Endodermal cell (in vitro differentiated cells): ENCODE results near the gene LIMS1. TPM values are rescaled to one million over a fixed set of nuclear protein-coding genes. Genes with fewer than 3 reads are reported as not detected.
"Not testable (repeated sequence)": the region's sequence is repeated elsewhere in the genome, so short reads cannot be mapped to it uniquely, and the experiment has no call there.

Experiments used
- DNase-seq: peaks from one replicate; pipeline ENCODE4 v3.0.0-alpha.2; 2017
- H3K27ac ChIP-seq: 2 replicates; pipeline ENCODE4 v1.5.1; 2013; ENCODE audit warnings: mild to moderate bottlenecking, low read depth, low read length, moderate library complexity
- H3K27me3 ChIP-seq: 2 replicates; pipeline ENCODE4 v1.6.1; 2013; ENCODE audit warnings: mild to moderate bottlenecking, low read length, moderate library complexity; ENCODE audit not compliant: insufficient read depth, control insufficient read depth, poor library complexity, severe bottlenecking
- H3K36me3 ChIP-seq: 2 replicates; pipeline ENCODE4 v1.7.0; 2013; ENCODE audit warnings: mild to moderate bottlenecking, low read length, moderate library complexity; ENCODE audit not compliant: control insufficient read depth, insufficient read depth
- H3K4me1 ChIP-seq: one replicate; pipeline ENCODE4 v1.7.0; 2013; ENCODE audit warnings: low read length; ENCODE audit not compliant: control insufficient read depth, insufficient read depth
- H3K4me3 ChIP-seq: 2 replicates; pipeline ENCODE4 v1.5.1; 2013; ENCODE audit warnings: mild to moderate bottlenecking, low read length, moderate library complexity
- H3K9ac ChIP-seq: 2 replicates; pipeline ENCODE4 v1.6.1; 2013; ENCODE audit warnings: mild to moderate bottlenecking, low read length, moderate library complexity; ENCODE audit not compliant: poor library complexity, severe bottlenecking; ENCODE audit errors: extremely low read depth
- H3K9me3 ChIP-seq: 2 replicates; pipeline ENCODE4 v1.6.1; 2013; ENCODE audit warnings: mild to moderate bottlenecking, low read length, moderate library complexity; ENCODE audit not compliant: control insufficient read depth
- H3K27ac Mint-ChIP-seq: 2 replicates; pipeline ENCODE4 v1.8.0; 2020; ENCODE audit warnings: mixed read lengths
- H3K27me3 Mint-ChIP-seq: 2 replicates; pipeline ENCODE4 v1.8.0; 2021; ENCODE audit warnings: mild to moderate bottlenecking, mixed read lengths; ENCODE audit not compliant: insufficient read depth
- H3K36me3 Mint-ChIP-seq: 2 replicates; pipeline ENCODE4 v1.8.0; 2020; ENCODE audit warnings: low read depth, mixed read lengths
- H3K4me1 Mint-ChIP-seq: 2 replicates; pipeline ENCODE4 v1.8.0; 2020; ENCODE audit warnings: mixed read lengths
- H3K4me3 Mint-ChIP-seq: 2 replicates; pipeline ENCODE4 v1.8.0; 2020; ENCODE audit warnings: mild to moderate bottlenecking, moderate library complexity, mixed read lengths
- H3K9me3 Mint-ChIP-seq: 2 replicates; pipeline ENCODE4 v1.8.0; 2020; ENCODE audit warnings: mild to moderate bottlenecking, mixed read lengths
- CTCF ChIP-seq: fragments of 200-600 bp; sonication (generic); conservative IDR thresholded peaks from 2 replicates; pipeline ENCODE4 v1.5.0; 2021; ENCODE audit warnings: antibody characterized with exemption, mild to moderate bottlenecking
- WGBS, 2 experiments: methylation state at CpG; one replicate each; pipeline versions ENCODE4 v1.1.5 to v1.1.7; 2013; ENCODE audit warnings: missing lambda C conversion rate in 2 of 2, mixed read lengths in 1 of 2; ENCODE audit not compliant: insufficient coverage in 1 of 2, insufficient read length in 1 of 2; 5-methylcytosine and 5-hydroxymethylcytosine counted together
- total RNA-seq, 2 donors: library from RNA; stranded (reverse); fragmentation: NEBNext Ultra II Directional in 1 of 2; extraction: Animal tissue kit (Norgen Biotek cat#: 25700) in 1 of 2; gene quantifications; 2 replicates in 1 of 2; 3 replicates in 1 of 2; pipeline ENCODE4 v1.2.1, GENCODE V29; 2021

The LIMS1 gene
- total RNA-seq, 2 donors from 2014 or later, result 45.9 to 46.6 TPM

- not testable (repeated sequence) for H3K4me3 Mint-ChIP-seq, H3K27ac Mint-ChIP-seq, H3K4me1 ChIP-seq, H3K27me3 Mint-ChIP-seq, H3K4me1 Mint-ChIP-seq, H3K27ac ChIP-seq, DNase-seq, H3K9me3 Mint-ChIP-seq, H3K4me3 ChIP-seq, H3K36me3 Mint-ChIP-seq, H3K27me3 ChIP-seq, H3K9ac ChIP-seq, H3K9me3 ChIP-seq
- peaks cover 35% of the 10 kb centered on the region for H3K36me3 ChIP-seq
- no CpG with 5 or more reads among the region's 2 CpGs for WGBS, 2 experiments
These were observed 146.5 kb downstream of the LIMS1 start for GRCh38 chr2:108680805-108681204.

- not testable (repeated sequence) for H3K4me3 Mint-ChIP-seq, H3K9me3 Mint-ChIP-seq
These were observed 154.8 kb downstream of the LIMS1 start for GRCh38 chr2:108688818-108689756.

GRCh38 chr2:108690001-108690400 is 155.7 kb downstream of the LIMS1 start:
- not testable (repeated sequence) for H3K36me3 ChIP-seq, H3K4me1 ChIP-seq, H3K27me3 ChIP-seq, H3K9ac ChIP-seq, H3K9me3 Mint-ChIP-seq, H3K27ac ChIP-seq, H3K27me3 Mint-ChIP-seq, H3K4me3 ChIP-seq, DNase-seq, H3K27ac Mint-ChIP-seq, H3K36me3 Mint-ChIP-seq, H3K4me1 Mint-ChIP-seq, H3K4me3 Mint-ChIP-seq, H3K9me3 ChIP-seq
- TF ChIP-seq CTCF, result peak; percentile 30
- no CpG with 5 or more reads among the region's 1 CpG for WGBS, 2 experiments

More at GRCh38 chr2:108688818-108689756, 154.8 kb downstream of the LIMS1 start:
- not testable (repeated sequence) for H3K36me3 Mint-ChIP-seq, H3K9me3 ChIP-seq, H3K4me3 ChIP-seq, H3K27me3 Mint-ChIP-seq, DNase-seq, H3K4me1 ChIP-seq, H3K9ac ChIP-seq, H3K27me3 ChIP-seq, H3K27ac ChIP-seq, H3K27ac Mint-ChIP-seq, H3K4me1 Mint-ChIP-seq
- 98% methylated on average over 5 of the region's 15 CpGs; no CpG with 5 or more reads in 1 of the 2 experiments for WGBS, 2 experiments
- H3K36me3 ChIP-seq, result peaks cover 13% of the 10 kb centered on the region

GRCh38 chr2:108691447-108691846 is 157.2 kb downstream of the LIMS1 start:
- Histone ChIP-seq H3K9me3 (no peaks in the 10 kb centered on the region), H3K4me1 (no peaks in the 10 kb centered on the region), H3K27me3 (no peaks in the 10 kb centered on the region), H3K36me3 (no peaks in the 10 kb centered on the region), H3K4me3 (no peak overlapping the region), H3K27ac (no peak overlapping the region), H3K9ac (no peak overlapping the region)
- Mint-ChIP-seq H3K27me3 (no peaks in the 10 kb centered on the region), H3K36me3 (peaks cover 2% of the 10 kb centered on the region), H3K27ac (no peak overlapping the region), H3K9me3 (peaks cover 5% of the 10 kb centered on the region), H3K4me1 (no peaks in the 10 kb centered on the region), H3K4me3 (no peak overlapping the region)
- no peak for TF ChIP-seq CTCF
- no peak for DNase-seq
- WGBS, 2 experiments, result 92 to 94% methylated on average over 6 to 7 of the region's 7 CpGs
